ENCODE data around the gene POLR2E.

DNA sequence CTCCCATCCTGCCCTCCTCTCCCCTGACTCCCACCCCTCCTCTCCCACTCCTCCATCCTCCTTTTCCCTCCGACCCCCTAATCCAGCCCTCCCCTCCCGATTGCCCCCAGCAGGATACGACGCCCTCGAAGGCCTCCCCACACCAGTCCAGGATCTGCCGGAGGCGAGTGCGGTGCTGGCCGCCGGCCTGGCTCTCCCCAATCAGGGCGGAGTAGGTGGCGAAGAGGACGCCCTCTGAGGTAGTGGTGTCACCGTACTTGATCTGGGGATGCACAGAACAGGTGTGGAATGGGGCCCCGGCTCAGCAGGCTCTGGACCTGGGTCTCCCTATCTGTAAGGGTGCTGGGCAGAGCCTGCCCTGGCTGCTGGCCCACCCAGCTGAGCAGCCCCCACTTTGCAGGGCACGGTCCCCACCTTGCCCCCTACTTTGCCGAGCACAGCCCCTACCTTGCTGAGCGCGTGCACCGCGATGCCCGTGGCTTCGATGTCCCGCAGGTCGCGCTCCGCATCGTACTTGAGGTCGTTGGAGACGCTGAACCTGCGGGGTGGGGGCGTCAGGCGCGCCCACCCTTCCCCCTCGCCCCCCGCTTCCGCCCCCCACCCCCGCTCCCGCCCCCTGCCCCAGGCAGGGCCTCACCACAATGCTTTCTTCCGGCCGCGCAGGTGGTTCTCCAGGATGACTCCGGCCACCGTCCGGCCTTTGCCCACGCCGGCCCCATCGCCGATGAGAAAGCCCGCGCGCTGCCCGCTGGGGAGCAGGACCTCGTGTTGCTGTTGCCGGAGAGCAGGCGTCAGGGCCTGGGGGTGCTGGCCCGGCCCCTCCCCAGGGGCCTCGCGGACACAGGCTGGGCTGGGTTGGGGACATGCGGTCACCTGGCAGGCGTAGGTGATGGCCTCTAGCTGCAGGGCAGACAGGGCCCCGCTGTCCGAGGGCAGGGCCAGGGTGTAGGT is 27.1 kb upstream of the POLR2E start:
- TF ChIP-seq, protein P1, sequence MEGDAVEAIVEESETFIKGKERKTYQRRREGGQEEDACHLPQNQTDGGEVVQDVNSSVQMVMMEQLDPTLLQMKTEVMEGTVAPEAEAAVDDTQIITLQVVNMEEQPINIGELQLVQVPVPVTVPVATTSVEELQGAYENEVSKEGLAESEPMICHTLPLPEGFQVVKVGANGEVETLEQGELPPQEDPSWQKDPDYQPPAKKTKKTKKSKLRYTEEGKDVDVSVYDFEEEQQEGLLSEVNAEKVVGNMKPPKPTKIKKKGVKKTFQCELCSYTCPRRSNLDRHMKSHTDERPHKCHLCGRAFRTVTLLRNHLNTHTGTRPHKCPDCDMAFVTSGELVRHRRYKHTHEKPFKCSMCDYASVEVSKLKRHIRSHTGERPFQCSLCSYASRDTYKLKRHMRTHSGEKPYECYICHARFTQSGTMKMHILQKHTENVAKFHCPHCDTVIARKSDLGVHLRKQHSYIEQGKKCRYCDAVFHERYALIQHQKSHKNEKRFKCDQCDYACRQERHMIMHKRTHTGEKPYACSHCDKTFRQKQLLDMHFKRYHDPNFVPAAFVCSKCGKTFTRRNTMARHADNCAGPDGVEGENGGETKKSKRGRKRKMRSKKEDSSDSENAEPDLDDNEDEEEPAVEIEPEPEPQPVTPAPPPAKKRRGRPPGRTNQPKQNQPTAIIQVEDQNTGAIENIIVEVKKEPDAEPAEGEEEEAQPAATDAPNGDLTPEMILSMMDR (IDR thresholded peaks at IDR 0.05) = no peak
- no peak for TF ChIP-seq EP300 (IDR thresholded peaks at IDR 0.05; ENCODE audit: borderline replicate concordance in 1 of 2, low read depth in 1 of 2, low read length in 1 of 2)
- TF ChIP-seq, protein P2, sequence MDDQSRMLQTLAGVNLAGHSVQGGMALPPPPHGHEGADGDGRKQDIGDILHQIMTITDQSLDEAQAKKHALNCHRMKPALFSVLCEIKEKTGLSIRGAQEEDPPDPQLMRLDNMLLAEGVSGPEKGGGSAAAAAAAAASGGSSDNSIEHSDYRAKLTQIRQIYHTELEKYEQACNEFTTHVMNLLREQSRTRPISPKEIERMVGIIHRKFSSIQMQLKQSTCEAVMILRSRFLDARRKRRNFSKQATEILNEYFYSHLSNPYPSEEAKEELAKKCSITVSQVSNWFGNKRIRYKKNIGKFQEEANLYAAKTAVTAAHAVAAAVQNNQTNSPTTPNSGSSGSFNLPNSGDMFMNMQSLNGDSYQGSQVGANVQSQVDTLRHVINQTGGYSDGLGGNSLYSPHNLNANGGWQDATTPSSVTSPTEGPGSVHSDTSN (IDR thresholded peaks at IDR 0.05) = no peak
